Transverse colon (tissue), 4 donors: ENCODE results near the gene PPP1R14B. TPM values are rescaled to one million over a fixed set of nuclear protein-coding genes. Genes with fewer than 3 reads are reported as not detected.

ENCODE experiments used
- DNase-seq: peaks from one replicate; pipeline ENCODE4 v3.0.0-alpha.2; 2019
- H3K27ac ChIP-seq, 4 donors: fragments of 200-600 bp; sonication (generic); 2 replicates each; pipeline ENCODE4 v1.5.1; 2016 to 2018; ENCODE audit warnings: inconsistent platforms in 4 of 4
- H3K27me3 ChIP-seq: fragments of 200-600 bp; sonication (generic); 2 replicates; pipeline ENCODE4 v1.5.1; 2017; ENCODE audit warnings: inconsistent platforms
- H3K36me3 ChIP-seq, 4 donors: fragments of 200-600 bp; sonication (generic); 2 replicates each; pipeline ENCODE4 v1.5.1; 2017 to 2019; ENCODE audit warnings: inconsistent platforms in 4 of 4
- H3K4me1 ChIP-seq, 4 donors: fragments of 200-600 bp; sonication (generic); 2 replicates each; pipeline ENCODE4 v1.5.1; 2017 to 2020; ENCODE audit warnings: inconsistent platforms in 4 of 4
- H3K4me3 ChIP-seq, 4 donors: fragments of 200-600 bp; sonication (generic); 1 replicate in 1 of 4; 2 replicates in 3 of 4; pipeline versions ENCODE4 v1.5.1 to v1.6.1; 2017 to 2019; ENCODE audit warnings: inconsistent platforms in 4 of 4
- H3K9me3 ChIP-seq, 2 donors: fragments of 200-600 bp; sonication (generic); 2 replicates each; pipeline ENCODE4 v1.5.1; 2017 to 2019; ENCODE audit warnings: inconsistent platforms in 2 of 2
- CTCF ChIP-seq, 5 experiments: fragments of 200-600 bp in 3 of 5; fragments of 450-650 bp in 2 of 5; sonication (generic) in 3 of 5; IDR thresholded peaks; 1 replicate in 2 of 5; 2 replicates in 3 of 5; pipeline ENCODE4 v1.5.1; 2016 to 2017; ENCODE audit warnings: antibody characterized with exemption in 5 of 5, inconsistent platforms in 3 of 5, mild to moderate bottlenecking in 2 of 5, moderate library complexity in 1 of 5
- EP300 ChIP-seq: sonication (generic); formaldehyde crosslinking; IDR thresholded peaks from one replicate; pipeline ENCODE4 v1.6.1; 2017; ENCODE audit warnings: antibody characterized with exemption, low read depth
- POLR2A ChIP-seq: fragments of 450-650 bp; IDR thresholded peaks from one replicate; pipeline ENCODE4 v1.6.1; 2016; ENCODE audit warnings: antibody characterized with exemption, mild to moderate bottlenecking, moderate library complexity
- POLR2AphosphoS5 ChIP-seq, 3 donors: sonication (generic); formaldehyde crosslinking; IDR thresholded peaks; one replicate each; pipeline ENCODE4 v1.6.1; 2016; ENCODE audit warnings: antibody characterized with exemption in 3 of 3
- WGBS, 2 donors: methylation state at CpG; one replicate each; pipeline ENCODE4 v1.1.5; 2018; ENCODE audit warnings: low coverage in 1 of 2; 5-methylcytosine and 5-hydroxymethylcytosine counted together
- in situ Hi-C, 4 donors: fragments of 200-750 bp; cut with MboI; loops; one replicate each; pipeline versions ENCODE4 v1.15.0 to v1.15.1; 2017; ENCODE audit warnings: low sequenced_read_pairs in 3 of 4, low pct_ligation_motif_present in 1 of 4, low pct_unique_long_range_greater_than_20kb in 1 of 4
- intact Hi-C: fragments of 100-400 bp; cut with DNase I; formaldehyde crosslinking; loops from one replicate; pipeline ENCODE4 v1.15.1; 2023; ENCODE audit warnings: low total_unique reads
- total RNA-seq, 4 donors: library from RNA; depleted of rRNA; stranded (reverse); fragments of >200 nt; gene quantifications; one replicate each; pipeline ENCODE4 v1.1.0, GENCODE V29; 2016

The PPP1R14B gene
- total RNA-seq, 4 donors from 2014 or later: 62.8 to 80.4 (median 73.2) TPM

DNA sequence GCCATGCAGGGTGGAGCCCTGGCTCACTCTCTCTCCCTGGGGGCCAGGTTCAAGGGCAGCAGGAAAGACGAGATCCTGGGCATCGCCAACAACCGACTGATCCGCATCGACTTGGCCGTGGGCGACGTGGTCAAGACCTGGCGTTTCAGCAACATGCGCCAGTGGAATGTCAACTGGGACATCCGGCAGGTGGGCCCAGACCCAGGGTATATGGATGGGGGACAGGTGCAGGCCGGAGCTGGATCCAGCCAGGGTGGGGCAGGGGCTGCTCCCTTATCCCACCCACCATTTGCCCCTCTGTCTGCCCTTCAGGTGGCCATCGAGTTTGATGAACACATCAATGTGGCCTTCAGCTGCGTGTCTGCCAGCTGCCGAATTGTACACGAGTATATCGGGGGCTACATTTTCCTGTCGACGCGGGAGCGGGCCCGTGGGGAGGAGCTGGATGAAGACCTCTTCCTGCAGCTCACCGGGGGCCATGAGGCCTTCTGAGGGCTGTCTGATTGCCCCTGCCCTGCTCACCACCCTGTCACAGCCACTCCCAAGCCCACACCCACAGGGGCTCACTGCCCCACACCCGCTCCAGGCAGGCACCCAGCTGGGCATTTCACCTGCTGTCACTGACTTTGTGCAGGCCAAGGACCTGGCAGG is 23.6 kb downstream of the PPP1R14B start:
- H3K9me3 ChIP-seq: no peaks in the 10 kb centered on the region
- no peak overlapping the region for H3K4me3 ChIP-seq
- no peaks in the 10 kb centered on the region for H3K36me3 ChIP-seq
- H3K4me1 ChIP-seq: peaks cover 18 to 24% (median 22%) of the 10 kb centered on the region in 4 donors
- TF ChIP-seq POLR2AphosphoS5 (IDR thresholded peaks at IDR 0.05) (no peak), CTCF (IDR thresholded peaks at IDR 0.05) (no peak), POLR2A (no peak), EP300 (no peak)
- H3K27ac ChIP-seq: no peak overlapping the region
- in situ Hi-C loops: no loop called here
- intact Hi-C loops: no loop called here
- no peaks in the 10 kb centered on the region for H3K27me3 ChIP-seq
- no peak for DNase-seq
- 85% methylated on average over 21 of the region's 24 CpGs; no CpG with 5 or more reads in 1 of the 2 donors for WGBS, 2 donors

- Histone ChIP-seq H3K4me3 (no peak overlapping the region), H3K27me3 (no peaks in the 10 kb centered on the region), H3K9me3 (no peaks in the 10 kb centered on the region), H3K27ac (no peak overlapping the region), H3K4me1 (peaks cover 14 to 21% (median 19%) of the 10 kb centered on the region in 4 donors), H3K36me3 (no peaks in the 10 kb centered on the region)
- TF ChIP-seq EP300 (no peak), POLR2AphosphoS5 (IDR thresholded peaks at IDR 0.05) (no peak), POLR2A (no peak), CTCF (IDR thresholded peaks at IDR 0.05) (no peak)
- intact Hi-C loops (no loop called here), in situ Hi-C loops (no loop called here)
- DNase-seq: no peak
- 76 to 88% methylated on average over 5 to 9 of the region's 9 CpGs for WGBS, 2 donors
These were observed 24.1 kb downstream of the PPP1R14B start for GRCh38 chr11:64222651-64223000.

GRCh38 chr11:64220798-64221197 is 25.9 kb downstream of the PPP1R14B start:
- in situ Hi-C loops: no loop called here

GRCh38 chr11:64220271-64220670 is 26.5 kb downstream of the PPP1R14B start:
- Histone ChIP-seq H3K36me3 (peaks cover 0 to 3% (median 0%) of the 10 kb centered on the region in 4 donors), H3K27me3 (no peaks in the 10 kb centered on the region), H3K9me3 (no peaks in the 10 kb centered on the region), H3K27ac (no peak overlapping the region), H3K4me3 (no peak overlapping the region), H3K4me1 (peaks cover 5 to 8% (median 6%) of the 10 kb centered on the region in 4 donors)
- in situ Hi-C loops: no loop called here
- TF ChIP-seq POLR2AphosphoS5 (IDR thresholded peaks at IDR 0.05) (no peak), EP300 (no peak), POLR2A (no peak)
- intact Hi-C loops: no loop called here
- DNase-seq: no peak
- 95% methylated on average over 13 of the region's 17 CpGs; no CpG with 5 or more reads in 1 of the 2 donors for WGBS, 2 donors

More at GRCh38 chr11:64220798-64221197, 25.9 kb downstream of the PPP1R14B start:
- no peak overlapping the region for H3K27ac ChIP-seq
- H3K4me1 ChIP-seq: peaks cover 8 to 11% (median 10%) of the 10 kb centered on the region in 4 donors
- H3K4me3 ChIP-seq: no peak overlapping the region
- H3K27me3 ChIP-seq: no peaks in the 10 kb centered on the region
- WGBS, 2 donors: 82% methylated on average over 5 of the region's 14 CpGs; no CpG with 5 or more reads in 1 of the 2 donors
- intact Hi-C loops: no loop called here
- H3K36me3 ChIP-seq: no peaks in the 10 kb centered on the region
- no peak for TF ChIP-seq EP300
- TF ChIP-seq POLR2A: no peak
- TF ChIP-seq POLR2AphosphoS5 (IDR thresholded peaks at IDR 0.05): no peak
- no peak for TF ChIP-seq CTCF (IDR thresholded peaks at IDR 0.05)
- DNase-seq: no peak
- H3K9me3 ChIP-seq: no peaks in the 10 kb centered on the region
